HG02610 (cell line): ENCODE measurements around the gene SHD.
"Not testable (repeated sequence)": the region's sequence is repeated elsewhere in the genome, so short reads cannot be mapped to it uniquely, and the experiment has no call there.

ENCODE experiments used
- ATAC-seq: cut with Tn5 transposase; IDR thresholded peaks from one replicate; pipeline ENCODE4 v1.9.1; 2021; ENCODE audit warnings: mild to moderate bottlenecking, moderate library complexity; ENCODE audit not compliant: unreplicated experiment

The SHD gene

GRCh38 chr19:4278419-4279266 lies at the start of gene SHD:
Gene SHD, plus strand, starts transcription at chr19:4279266. Its CDS starts 798 bp downstream, at chr19:4280064.
- no peak for ATAC-seq

- not testable (repeated sequence) for ATAC-seq
Measured at GRCh38 chr19:4230237-4230636, 48.8 kb upstream of the SHD start.

GRCh38 chr19:4231521-4231920 lies 47.5 kb upstream of the SHD start:
- ATAC-seq: not testable (repeated sequence)

GRCh38 chr19:4232139-4232538 lies 46.9 kb upstream of the SHD start:
- not testable (repeated sequence) for ATAC-seq

GRCh38 chr19:4232614-4233281 lies 46.3 kb upstream of the SHD start:
- ATAC-seq: no peak

GRCh38 chr19:4233282-4233853 lies 45.7 kb upstream of the SHD start:
- ATAC-seq: no peak

- no peak for ATAC-seq
Measured at GRCh38 chr19:4234142-4234861, 44.8 kb upstream of the SHD start.

GRCh38 chr19:4234862-4235201 lies 44.2 kb upstream of the SHD start:
- ATAC-seq: no peak

GRCh38 chr19:4237510-4237909 lies 41.6 kb upstream of the SHD start:
- not testable (repeated sequence) for ATAC-seq

GRCh38 chr19:4238831-4239230 lies 40.2 kb upstream of the SHD start:
- no peak for ATAC-seq

GRCh38 chr19:4241824-4242430 lies 37.1 kb upstream of the SHD start:
- no peak for ATAC-seq

- not testable (repeated sequence) for ATAC-seq
Measured at GRCh38 chr19:4245938-4246337, 33.1 kb upstream of the SHD start.

GRCh38 chr19:4246767-4247593 lies 32.1 kb upstream of the SHD start, which contains the start of gene YJU2:
Gene YJU2, plus strand, starts transcription at chr19:4247080. Its CDS starts 67 bp downstream, at chr19:4247147.
- peak; percentile 89 for ATAC-seq

GRCh38 chr19:4256563-4256962 lies 22.5 kb upstream of the SHD start:
- no peak for ATAC-seq

- no peak for ATAC-seq
Measured at GRCh38 chr19:4257025-4257424, 22.0 kb upstream of the SHD start.

- no peak for ATAC-seq
Measured at GRCh38 chr19:4258181-4258580, 20.9 kb upstream of the SHD start.

- ATAC-seq: no peak
Measured at GRCh38 chr19:4260613-4261191, 18.4 kb upstream of the SHD start.

GRCh38 chr19:4264812-4265211 lies 14.3 kb upstream of the SHD start:
- no peak for ATAC-seq

GRCh38 chr19:4266253-4267000 lies 12.6 kb upstream of the SHD start:
- ATAC-seq: no peak
